Left ventricle myocardium inferior (tissue), 1 donor: ENCODE measurements around the gene MVK. TPM values are rescaled to one million over a fixed set of nuclear protein-coding genes. Genes with fewer than 3 reads are reported as not detected.

Experiments used
- DNase-seq: peaks from one replicate; pipeline ENCODE4 v3.0.0-alpha.2; 2020
- H3K27ac ChIP-seq: fragments of 200-600 bp; replicated peaks from 2 replicates; pipeline ENCODE4 v1.8.0; 2021
- H3K27me3 ChIP-seq: fragments of 200-600 bp; 2 replicates; pipeline ENCODE4 v1.8.0; 2021; ENCODE audit warnings: low read depth
- H3K36me3 ChIP-seq: fragments of 200-600 bp; 2 replicates; pipeline ENCODE4 v1.8.0; 2021
- H3K4me1 ChIP-seq: fragments of 200-600 bp; 2 replicates; pipeline ENCODE4 v1.8.0; 2021
- H3K4me3 ChIP-seq: fragments of 200-600 bp; 2 replicates; pipeline ENCODE4 v1.8.0; 2021; ENCODE audit warnings: mild to moderate bottlenecking, moderate library complexity
- H3K9me3 ChIP-seq: fragments of 200-600 bp; replicated peaks from 2 replicates; pipeline ENCODE4 v1.8.0; 2021
- CTCF ChIP-seq: fragments of 200-600 bp; IDR thresholded peaks from 2 replicates; pipeline ENCODE4 v1.8.0; 2021; ENCODE audit warnings: antibody characterized with exemption, mild to moderate bottlenecking, borderline replicate concordance
- intact Hi-C: fragments of 100-400 bp; cut with micrococcal nuclease; formaldehyde crosslinking; loops from one replicate; pipeline ENCODE4 v1.11.0; 2022
- total RNA-seq: library from RNA; stranded (reverse); fragmentation: NEBNext Ultra II Directional; extraction: Animal tissue kit (Norgen Biotek cat#: 25700); gene quantifications from one replicate; pipeline ENCODE4 v1.2.1, GENCODE V29; 2021
- donor health status: DM: no; HTN: yes; CAD: no; lungs with severe emphysema.

Gene MVK
- total RNA-seq, 1 donor from 2014 or later, result 8.4 TPM

GRCh38 chr12:109592905-109593272 lies 19.3 kb downstream of the MVK start:
- H3K36me3 ChIP-seq, result peaks cover 31% of the 10 kb centered on the region
- H3K27me3 ChIP-seq, result no peaks in the 10 kb centered on the region
- peak overlapping the region; percentile 83 for H3K27ac ChIP-seq
- no peak for TF ChIP-seq CTCF
- peaks cover 20% of the 10 kb centered on the region for H3K4me1 ChIP-seq
- peak; percentile 26 for DNase-seq
- no peak overlapping the region for H3K4me3 ChIP-seq
- H3K9me3 ChIP-seq, result no peaks in the 10 kb centered on the region
- intact Hi-C loops, result loop anchor here (5.0 kb wide), 1 partner anchor 184 kb away; no protein-coding TSS in a partner anchor

GRCh38 chr12:109594556-109595317 lies 21.1 kb downstream of the MVK start:
- no peaks in the 10 kb centered on the region for H3K27me3 ChIP-seq
- H3K4me1 ChIP-seq, result peaks cover 26% of the 10 kb centered on the region
- H3K4me3 ChIP-seq, result no peak overlapping the region
- H3K27ac ChIP-seq, result no peak overlapping the region
- DNase-seq, result no peak
- H3K9me3 ChIP-seq, result no peaks in the 10 kb centered on the region
- TF ChIP-seq CTCF, result no peak
- peaks cover 19% of the 10 kb centered on the region for H3K36me3 ChIP-seq
- intact Hi-C loops, result loop anchor here (5.0 kb wide), 1 partner anchor 183 kb away; no protein-coding TSS in a partner anchor

- Histone ChIP-seq H3K4me1 (peaks cover 26% of the 10 kb centered on the region), H3K36me3 (peaks cover 19% of the 10 kb centered on the region), H3K4me3 (no peak overlapping the region), H3K27me3 (no peaks in the 10 kb centered on the region), H3K27ac (no peak overlapping the region), H3K9me3 (no peaks in the 10 kb centered on the region)
- DNase-seq, result no peak
- no peak for TF ChIP-seq CTCF
- intact Hi-C loops, result no loop called here
These were observed 21.8 kb downstream of the MVK start for GRCh38 chr12:109595321-109595902.

- H3K36me3 ChIP-seq, result peaks cover 19% of the 10 kb centered on the region
- H3K27me3 ChIP-seq, result no peaks in the 10 kb centered on the region
- intact Hi-C loops, result no loop called here
- H3K27ac ChIP-seq, result no peak overlapping the region
- no peak for TF ChIP-seq CTCF
- no peaks in the 10 kb centered on the region for H3K9me3 ChIP-seq
- no peak for DNase-seq
- H3K4me3 ChIP-seq, result no peak overlapping the region
- H3K4me1 ChIP-seq, result peaks cover 26% of the 10 kb centered on the region
These were observed 23.0 kb downstream of the MVK start for GRCh38 chr12:109596418-109597244.

GRCh38 chr12:109597414-109597794 lies 23.8 kb downstream of the MVK start:
- Histone ChIP-seq H3K27ac (peak overlapping the region; percentile 30), H3K4me3 (no peak overlapping the region), H3K36me3 (peaks cover 19% of the 10 kb centered on the region), H3K9me3 (no peaks in the 10 kb centered on the region), H3K27me3 (no peaks in the 10 kb centered on the region), H3K4me1 (peaks cover 24% of the 10 kb centered on the region)
- intact Hi-C loops, result no loop called here
- TF ChIP-seq CTCF, result no peak
- no peak for DNase-seq
